Stimulated activated CD4-positive, alpha-beta T cell treated with anti-CD3 and anti-CD28 coated beads, TNF-alpha, amount 100 ng/mL, for 24 hours (primary cell): ENCODE data around the gene STK36.

Source experiments
- DNase-seq, 3 experiments: peaks; one replicate each; pipeline ENCODE4 v3.0.0-alpha.2; 2020; ENCODE audit warnings: low read depth in 3 of 3

The STK36 gene

GRCh38 chr2:218746960-218747359, 75.1 kb downstream of the STK36 start:
- DNase-seq, result no peak

GRCh38 chr2:218748741-218749441, 77.0 kb downstream of the STK36 start:
- DNase-seq, result no peak
